ELR (cell line): ENCODE data around the gene PAQR9.
"Not testable (repeated sequence)": the region's sequence is repeated elsewhere in the genome, so short reads cannot be mapped to it uniquely, and the experiment has no call there.

Source experiments
- DNase-seq: peaks from one replicate; pipeline ENCODE4 v3.0.0-alpha.2; 2015; ENCODE audit warnings: low read depth

Gene PAQR9

GRCh38 chr3:142963516-142964448 is at the start of gene PAQR9:
Gene PAQR9, minus strand, starts transcription at chr3:142963674. Its CDS starts 338 bp downstream, at chr3:142963336.
- DNase-seq, result peak; percentile 52

- no peak for DNase-seq
Observed at GRCh38 chr3:143011705-143012104, 48.2 kb upstream of the PAQR9 start.

- DNase-seq, result peak; percentile 54
Observed at GRCh38 chr3:143010024-143010423, 46.5 kb upstream of the PAQR9 start.

- DNase-seq, result no peak
Observed at GRCh38 chr3:143004823-143005222, 41.3 kb upstream of the PAQR9 start.

GRCh38 chr3:143002727-143003126 is 39.3 kb upstream of the PAQR9 start:
- DNase-seq, result peak; percentile 6

GRCh38 chr3:143002083-143002712 is 38.7 kb upstream of the PAQR9 start:
- peak; percentile 57 for DNase-seq

GRCh38 chr3:143001369-143002082 is 38.1 kb upstream of the PAQR9 start, which contains the start of gene U2SURP:
Gene U2SURP, plus strand, starts transcription at chr3:143001570. Its CDS starts 59 bp downstream, at chr3:143001629.
- peak; percentile 100 for DNase-seq

- no peak for DNase-seq
Observed at GRCh38 chr3:143001034-143001368, 37.5 kb upstream of the PAQR9 start.

- peak; percentile 76 for DNase-seq
Observed at GRCh38 chr3:143000528-143000927, 37.1 kb upstream of the PAQR9 start.

- peak; percentile 27 for DNase-seq
Observed at GRCh38 chr3:142999881-143000280, 36.4 kb upstream of the PAQR9 start.

GRCh38 chr3:142998439-142998838 is 35.0 kb upstream of the PAQR9 start:
- peak; percentile 77 for DNase-seq

GRCh38 chr3:142997330-142997729 is 33.9 kb upstream of the PAQR9 start:
- no peak for DNase-seq

GRCh38 chr3:142993958-142994442 is 30.5 kb upstream of the PAQR9 start:
- DNase-seq, result peak; percentile 78

- no peak for DNase-seq
Observed at GRCh38 chr3:142992323-142992722, 28.8 kb upstream of the PAQR9 start.

GRCh38 chr3:142990721-142991120 is 27.2 kb upstream of the PAQR9 start:
- no peak for DNase-seq

GRCh38 chr3:142988826-142989225 is 25.4 kb upstream of the PAQR9 start:
- DNase-seq, result not testable (repeated sequence)

GRCh38 chr3:142988221-142988620 is 24.7 kb upstream of the PAQR9 start:
- not testable (repeated sequence) for DNase-seq

- DNase-seq, result peak; percentile 34
Observed at GRCh38 chr3:142987707-142988106, 24.2 kb upstream of the PAQR9 start.

GRCh38 chr3:142987080-142987700 is 23.7 kb upstream of the PAQR9 start:
- peak; percentile 72 for DNase-seq

GRCh38 chr3:142984255-142984654 is 20.8 kb upstream of the PAQR9 start:
- no peak for DNase-seq

GRCh38 chr3:142983318-142983717 is 19.8 kb upstream of the PAQR9 start:
- no peak for DNase-seq
